Dedifferentiated amniotic fluid mesenchymal stem cell (primary cell): ENCODE results near the gene LSS.
"Not testable (repeated sequence)": the region's sequence is repeated elsewhere in the genome, so short reads cannot be mapped to it uniquely, and the experiment has no call there.

ENCODE experiments used
- DNase-seq: peaks from one replicate; pipeline ENCODE4 v3.0.0-alpha.2; 2016; ENCODE audit errors: extremely low spot score

LSS gene

GRCh38 chr21:46205166-46205565 is 23.4 kb downstream of the LSS start:
- no peak for DNase-seq

GRCh38 chr21:46203203-46203600 is 25.4 kb downstream of the LSS start:
- no peak for DNase-seq

GRCh38 chr21:46202592-46203202 is 25.9 kb downstream of the LSS start:
- no peak for DNase-seq

GRCh38 chr21:46200877-46201803 is 27.4 kb downstream of the LSS start:
- not testable (repeated sequence) for DNase-seq

GRCh38 chr21:46199436-46200373 is 28.9 kb downstream of the LSS start:
- DNase-seq: no peak

- no peak for DNase-seq
Observed at GRCh38 chr21:46196733-46197132, 31.8 kb downstream of the LSS start.

GRCh38 chr21:46195595-46196195 is 32.9 kb downstream of the LSS start:
- DNase-seq: no peak

- no peak for DNase-seq
Observed at GRCh38 chr21:46194374-46195334, 33.9 kb downstream of the LSS start.

- no peak for DNase-seq
Observed at GRCh38 chr21:46193829-46194373, 34.7 kb downstream of the LSS start.

GRCh38 chr21:46191686-46192575 is 36.6 kb downstream of the LSS start:
- DNase-seq: no peak

GRCh38 chr21:46191257-46191685 is 37.3 kb downstream of the LSS start:
- DNase-seq: peak; percentile 55

- DNase-seq: no peak
Observed at GRCh38 chr21:46190491-46191131, 38.0 kb downstream of the LSS start.

GRCh38 chr21:46189959-46190490 is 38.5 kb downstream of the LSS start:
- DNase-seq: no peak

GRCh38 chr21:46189213-46189958 is 39.2 kb downstream of the LSS start:
- no peak for DNase-seq

- DNase-seq: peak; percentile 49
Observed at GRCh38 chr21:46188226-46189212, 40.1 kb downstream of the LSS start.

GRCh38 chr21:46187814-46188213 is 40.8 kb downstream of the LSS start:
- DNase-seq: no peak
